ENCODE measurements around the gene LUZP2. TPM values are rescaled to one million over a fixed set of nuclear protein-coding genes. Genes with fewer than 3 reads are reported as not detected.

Gene LUZP2
- total and polyA plus RNA-seq, 12 donors, result 11.2 to 72.0 (median 20.6) TPM

DNA sequence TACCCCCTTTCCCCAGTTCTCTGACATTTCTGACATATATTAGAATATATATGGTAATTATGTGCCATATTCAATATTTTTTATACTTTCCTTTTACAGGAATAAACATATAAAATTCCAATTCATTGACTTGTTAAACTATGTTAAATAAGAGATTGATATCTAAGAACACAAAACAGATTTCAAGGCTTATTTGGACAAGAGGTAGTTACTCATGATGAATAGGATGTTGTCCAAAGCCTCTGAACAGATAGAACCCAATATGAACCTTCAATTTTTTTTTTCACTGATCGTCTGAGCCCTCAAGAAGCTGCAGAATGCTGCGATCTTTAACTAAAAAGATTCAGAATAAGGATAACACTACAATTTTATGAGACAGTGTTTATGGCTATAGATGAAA is 340.3 kb downstream of the LUZP2 start:
- TF ChIP-seq POLR2A (IDR thresholded peaks at IDR 0.05), result no peak
- TF ChIP-seq, protein P1, sequence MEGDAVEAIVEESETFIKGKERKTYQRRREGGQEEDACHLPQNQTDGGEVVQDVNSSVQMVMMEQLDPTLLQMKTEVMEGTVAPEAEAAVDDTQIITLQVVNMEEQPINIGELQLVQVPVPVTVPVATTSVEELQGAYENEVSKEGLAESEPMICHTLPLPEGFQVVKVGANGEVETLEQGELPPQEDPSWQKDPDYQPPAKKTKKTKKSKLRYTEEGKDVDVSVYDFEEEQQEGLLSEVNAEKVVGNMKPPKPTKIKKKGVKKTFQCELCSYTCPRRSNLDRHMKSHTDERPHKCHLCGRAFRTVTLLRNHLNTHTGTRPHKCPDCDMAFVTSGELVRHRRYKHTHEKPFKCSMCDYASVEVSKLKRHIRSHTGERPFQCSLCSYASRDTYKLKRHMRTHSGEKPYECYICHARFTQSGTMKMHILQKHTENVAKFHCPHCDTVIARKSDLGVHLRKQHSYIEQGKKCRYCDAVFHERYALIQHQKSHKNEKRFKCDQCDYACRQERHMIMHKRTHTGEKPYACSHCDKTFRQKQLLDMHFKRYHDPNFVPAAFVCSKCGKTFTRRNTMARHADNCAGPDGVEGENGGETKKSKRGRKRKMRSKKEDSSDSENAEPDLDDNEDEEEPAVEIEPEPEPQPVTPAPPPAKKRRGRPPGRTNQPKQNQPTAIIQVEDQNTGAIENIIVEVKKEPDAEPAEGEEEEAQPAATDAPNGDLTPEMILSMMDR (IDR thresholded peaks at IDR 0.05), result no peak
- H3K27me3 ChIP-seq, result no peaks in the 10 kb centered on the region
- DNase-seq, result no peak
- no peak overlapping the region for H3K27ac ChIP-seq
- H3K36me3 ChIP-seq (replicated peaks in 1 of 2), result no peaks in the 10 kb centered on the region
- no peaks in the 10 kb centered on the region for H3K9me3 ChIP-seq (replicated peaks in 1 of 3)
- no peak overlapping the region for H3K4me3 ChIP-seq
- intact Hi-C loops (cut with DNase I), result no loop called here
- 64 to 74% (median 71%) methylated on average over 2 of the region's 2 CpGs for WGBS, 4 donors
- no peaks in the 10 kb centered on the region for H3K4me1 ChIP-seq (replicated peaks in 1 of 2)

DNA sequence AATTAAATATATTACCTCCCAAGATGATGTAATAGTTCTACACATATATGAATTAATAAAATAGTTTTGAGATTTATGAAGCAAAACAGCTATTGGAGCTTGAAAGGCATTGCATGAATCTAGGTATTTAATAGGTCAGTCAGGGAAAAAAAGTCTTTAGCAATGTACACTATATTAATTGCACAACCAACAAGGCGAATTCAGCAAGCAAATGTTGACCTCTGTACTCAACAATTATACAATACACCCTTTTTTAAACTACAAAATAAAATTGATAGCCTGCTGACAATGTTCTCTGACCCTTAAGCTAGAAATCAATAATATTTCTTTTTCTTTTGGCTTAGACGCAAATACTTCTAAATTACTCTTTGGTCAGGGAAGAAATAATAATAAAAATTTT is 345.5 kb downstream of the LUZP2 start:
- WGBS, 4 donors, result 75 to 89% (median 84%) methylated on average over 2 of the region's 2 CpGs
- Histone ChIP-seq H3K4me1 (replicated peaks in 1 of 2) (no peaks in the 10 kb centered on the region), H3K36me3 (replicated peaks in 1 of 2) (no peaks in the 10 kb centered on the region), H3K27me3 (no peaks in the 10 kb centered on the region), H3K9me3 (replicated peaks in 1 of 3) (no peaks in the 10 kb centered on the region), H3K27ac (no peak overlapping the region), H3K4me3 (no peak overlapping the region)
- TF ChIP-seq, protein P1 (IDR thresholded peaks at IDR 0.05), result no peak
- TF ChIP-seq POLR2A (IDR thresholded peaks at IDR 0.05), result no peak
- intact Hi-C loops (cut with DNase I), result no loop called here
- no peak for DNase-seq

DNA sequence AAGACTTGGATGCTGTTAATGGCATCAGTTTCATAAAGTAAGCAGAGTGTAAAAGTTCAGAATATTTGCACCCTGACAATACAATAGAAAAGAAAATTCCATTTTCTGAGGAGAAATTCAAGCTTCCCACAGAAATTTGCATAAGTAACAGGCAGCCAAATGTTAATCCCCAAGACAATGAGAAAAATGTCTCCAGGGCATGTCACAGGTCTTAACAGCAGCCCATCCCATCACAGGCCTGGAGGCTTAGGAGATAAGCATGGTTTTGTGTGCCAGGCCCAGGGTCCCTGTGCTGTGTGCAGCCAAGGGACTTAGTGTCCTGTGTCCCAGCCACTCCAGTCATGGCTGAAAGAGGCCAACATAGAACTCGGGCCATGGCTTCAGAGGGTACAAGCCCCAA is 347.6 kb downstream of the LUZP2 start:
- Histone ChIP-seq H3K36me3 (replicated peaks in 1 of 2) (no peaks in the 10 kb centered on the region), H3K4me3 (no peak overlapping the region), H3K27ac (no peak overlapping the region), H3K9me3 (replicated peaks in 1 of 3) (no peaks in the 10 kb centered on the region), H3K27me3 (no peaks in the 10 kb centered on the region), H3K4me1 (replicated peaks in 1 of 2) (no peaks in the 10 kb centered on the region)
- DNase-seq, result no peak
- intact Hi-C loops (cut with DNase I), result no loop called here
- TF ChIP-seq, protein P1 (IDR thresholded peaks at IDR 0.05), result no peak
- TF ChIP-seq POLR2A (IDR thresholded peaks at IDR 0.05), result no peak
- 80 to 100% (median 86%) methylated on average over 1 of the region's 1 CpG for WGBS, 4 donors

DNA sequence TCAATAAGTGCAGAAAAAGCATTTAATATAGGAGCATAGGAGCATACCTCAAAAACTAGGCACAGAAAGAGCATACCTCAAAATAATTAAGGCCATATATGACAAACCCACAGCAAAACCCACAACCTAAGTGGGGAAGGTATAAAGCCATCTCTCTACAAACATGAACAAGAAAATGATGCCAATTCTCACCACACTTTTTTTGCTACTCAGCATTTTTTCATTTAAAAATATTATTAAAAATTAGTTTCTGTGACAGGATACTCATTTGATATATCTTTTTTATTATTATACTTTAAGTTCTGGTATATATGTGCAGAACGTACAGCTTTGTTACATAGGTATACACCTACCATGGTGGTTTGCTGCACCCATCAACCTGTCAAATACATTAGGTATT is 352.0 kb downstream of the LUZP2 start:
- no peaks in the 10 kb centered on the region for H3K36me3 ChIP-seq (replicated peaks in 1 of 2)
- 85 to 95% (median 89%) methylated on average over 1 of the region's 1 CpG for WGBS, 4 donors
- no peaks in the 10 kb centered on the region for H3K4me1 ChIP-seq (replicated peaks in 1 of 2)
- no peak overlapping the region for H3K4me3 ChIP-seq
- DNase-seq, result no peak
- intact Hi-C loops (cut with DNase I), result no loop called here
- H3K27ac ChIP-seq, result no peak overlapping the region
- H3K27me3 ChIP-seq, result no peaks in the 10 kb centered on the region
- no peaks in the 10 kb centered on the region for H3K9me3 ChIP-seq (replicated peaks in 1 of 3)
- no peak for TF ChIP-seq POLR2A (IDR thresholded peaks at IDR 0.05)
- TF ChIP-seq, protein P1 (IDR thresholded peaks at IDR 0.05), result no peak

Data from adrenal gland (tissue), 12 donors.